Activated CD4-positive, alpha-beta T cell treated with anti-CD3 and anti-CD28 coated beads, Interleukin-2, amount 50 U/mL, for 1 hour (primary cell): ENCODE data around the gene IQSEC1.

Experiments used
- DNase-seq: peaks from one replicate; pipeline ENCODE4 v3.0.0-alpha.2; 2020

The IQSEC1 gene

DNA sequence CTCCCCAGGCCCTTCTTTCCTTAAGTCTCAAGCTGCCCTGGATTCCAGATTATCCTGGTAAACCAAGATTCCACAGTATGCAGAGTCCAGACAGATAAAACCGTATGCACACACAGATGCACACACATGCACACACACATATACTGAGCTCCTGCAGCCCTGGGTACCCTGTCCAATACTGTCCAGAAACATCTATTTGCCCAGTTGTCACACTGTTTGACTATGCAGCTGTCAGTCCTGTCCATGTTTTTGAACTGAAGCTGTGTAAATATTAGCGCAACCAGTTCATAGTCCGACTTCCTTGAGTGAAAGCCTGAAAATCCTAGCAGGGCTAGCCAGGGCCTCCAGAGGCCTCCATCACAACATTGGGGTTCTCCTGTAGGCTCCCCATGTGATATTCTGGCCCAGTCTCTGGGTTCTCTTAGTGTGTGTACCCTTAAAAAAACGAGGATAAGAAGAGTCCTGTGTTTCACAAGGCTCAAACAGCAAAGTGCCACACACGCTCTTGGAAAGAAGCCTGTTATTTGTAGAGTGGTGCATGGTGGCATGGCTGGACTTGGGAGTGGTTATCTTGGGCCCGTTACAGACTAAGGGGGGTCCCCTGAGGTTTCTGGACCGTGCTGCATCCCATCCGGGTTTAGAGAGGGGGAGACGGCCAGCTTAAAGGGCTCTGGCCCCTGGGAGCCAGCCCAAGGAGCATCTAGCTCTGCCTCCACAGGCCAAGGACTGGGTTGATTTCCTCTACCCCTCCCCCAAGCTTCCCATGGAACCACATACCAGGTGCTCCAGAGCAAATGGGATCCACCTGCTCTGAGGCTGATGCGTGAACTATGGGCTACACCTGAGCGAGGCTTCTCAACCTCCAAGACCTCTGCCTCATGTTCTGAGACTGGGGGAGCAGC is 108.3 kb downstream of the IQSEC1 start:
- no peak for DNase-seq

DNA sequence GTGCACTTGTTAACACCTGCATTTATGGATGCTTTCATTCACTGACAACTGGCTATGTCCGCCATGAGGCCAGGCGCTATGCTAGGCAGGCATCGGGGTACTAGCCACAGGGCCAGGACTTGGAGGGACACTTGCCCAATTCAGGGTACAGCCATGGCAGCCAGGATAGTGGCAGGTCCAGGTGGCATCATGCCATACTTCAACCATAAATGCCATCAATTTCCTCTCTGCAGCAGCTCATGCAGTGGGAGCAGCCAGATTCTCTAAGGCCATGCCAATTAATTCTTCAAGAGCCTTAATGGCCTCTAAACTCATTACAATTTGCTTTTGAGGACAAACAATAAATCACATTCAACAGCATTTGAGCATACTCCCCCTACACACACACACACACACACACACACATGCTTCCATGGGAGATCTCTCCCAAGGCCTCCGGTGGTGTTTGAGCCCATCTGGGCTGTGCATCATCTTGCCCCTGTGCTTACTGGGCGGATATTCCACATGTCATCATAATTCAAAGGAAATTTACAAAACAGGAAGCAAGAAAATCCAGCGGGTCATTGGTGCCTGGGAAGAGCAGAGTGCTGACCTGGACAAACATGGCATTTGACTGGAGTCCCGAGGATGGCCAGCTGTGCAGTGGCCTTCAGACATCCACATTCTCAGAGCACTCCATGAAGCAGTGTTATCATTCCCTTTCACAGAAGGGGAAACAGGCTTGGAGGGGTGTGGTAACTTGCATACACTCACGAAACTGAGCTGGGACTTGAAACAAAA is 109.1 kb downstream of the IQSEC1 start:
- no peak for DNase-seq

GRCh38 chr3:12963231-12963896 is 109.9 kb downstream of the IQSEC1 start:
- DNase-seq: no peak

GRCh38 chr3:12962292-12962691 is 110.9 kb downstream of the IQSEC1 start:
- no peak for DNase-seq

GRCh38 chr3:12961697-12962036 is 111.6 kb downstream of the IQSEC1 start:
- no peak for DNase-seq

DNA sequence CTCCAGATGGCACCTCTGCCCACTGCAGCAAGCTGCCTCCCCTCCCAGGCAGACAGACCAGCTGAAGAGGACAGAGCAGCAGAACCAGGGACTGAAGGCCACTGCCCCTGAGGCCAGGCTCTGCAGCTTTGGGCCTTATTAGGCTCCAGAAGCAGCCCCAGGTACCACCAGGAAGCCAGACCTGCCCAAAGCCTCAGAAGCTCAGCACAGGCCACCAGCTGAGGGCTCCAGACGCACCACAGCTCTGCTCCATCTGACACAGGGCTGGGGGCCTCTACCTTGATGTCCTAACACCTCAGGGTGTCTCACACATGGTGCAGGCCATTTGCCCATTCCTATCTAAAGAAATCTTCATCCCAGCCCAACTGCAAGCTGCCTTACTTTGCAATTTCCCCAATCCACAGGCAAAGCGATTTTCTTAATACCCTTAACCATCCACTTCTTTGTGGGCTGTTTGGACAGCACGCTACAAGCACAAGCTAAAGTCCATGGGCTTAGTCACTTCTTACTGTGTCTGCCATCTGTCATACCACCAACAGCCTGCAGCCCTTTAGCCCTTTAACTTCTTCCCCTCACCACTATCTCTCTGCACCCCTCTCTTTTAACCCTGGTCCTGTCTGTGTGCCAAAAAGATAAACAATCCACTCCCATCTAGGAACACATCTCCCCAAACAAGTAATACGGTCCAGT is 112.1 kb downstream of the IQSEC1 start:
- no peak for DNase-seq

- DNase-seq: no peak
Measured at GRCh38 chr3:12960497-12960896, 112.7 kb downstream of the IQSEC1 start.

DNA sequence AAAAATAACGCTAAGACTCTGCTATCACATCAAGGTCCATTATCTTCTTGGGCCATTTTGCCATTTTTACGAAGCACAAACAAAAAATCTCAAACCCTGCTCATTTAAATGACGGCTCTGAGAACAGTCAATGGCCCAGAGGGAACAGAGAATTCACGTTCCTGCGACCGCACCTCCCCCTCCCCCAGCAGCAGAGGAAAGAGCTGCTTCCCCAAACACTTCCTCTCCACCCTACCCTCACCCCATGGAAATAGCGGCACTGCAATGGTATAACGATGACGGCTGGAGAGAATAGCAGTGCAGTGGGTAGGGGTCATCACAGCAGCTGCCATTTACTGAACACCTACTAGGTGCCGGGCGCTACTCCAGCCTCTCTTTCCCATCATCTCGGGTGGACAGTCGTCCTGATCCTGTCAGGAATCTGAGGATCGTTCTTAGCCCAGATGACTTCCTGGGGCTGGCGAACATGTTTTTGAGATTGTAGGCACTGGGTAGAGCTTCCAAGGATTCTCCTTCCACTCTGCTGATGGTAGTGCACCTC is 113.3 kb downstream of the IQSEC1 start:
- DNase-seq: no peak

GRCh38 chr3:12959410-12959809 is 113.8 kb downstream of the IQSEC1 start:
- DNase-seq: no peak

- no peak for DNase-seq
Measured at GRCh38 chr3:12957824-12958792, 115.1 kb downstream of the IQSEC1 start.

DNA sequence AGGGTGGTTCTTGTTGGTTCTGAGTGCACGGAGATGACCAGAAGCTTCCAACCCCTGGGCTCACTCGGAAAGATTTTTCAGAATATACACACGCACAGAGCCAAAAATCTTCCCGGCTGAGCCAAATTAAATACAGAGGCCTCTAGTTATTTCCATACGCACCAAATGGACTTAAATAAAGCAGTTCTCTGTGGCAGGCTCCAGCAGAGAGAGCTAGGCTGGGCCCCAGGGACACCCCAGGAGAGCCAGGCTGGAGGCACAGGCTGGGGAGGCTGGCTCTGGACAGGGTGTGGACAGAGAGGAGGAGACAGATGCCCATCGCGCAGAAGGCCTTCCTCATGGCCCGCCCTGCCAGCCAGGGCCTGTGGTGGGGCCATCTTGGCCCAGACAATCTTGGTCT is 115.9 kb downstream of the IQSEC1 start:
- no peak for DNase-seq

DNA sequence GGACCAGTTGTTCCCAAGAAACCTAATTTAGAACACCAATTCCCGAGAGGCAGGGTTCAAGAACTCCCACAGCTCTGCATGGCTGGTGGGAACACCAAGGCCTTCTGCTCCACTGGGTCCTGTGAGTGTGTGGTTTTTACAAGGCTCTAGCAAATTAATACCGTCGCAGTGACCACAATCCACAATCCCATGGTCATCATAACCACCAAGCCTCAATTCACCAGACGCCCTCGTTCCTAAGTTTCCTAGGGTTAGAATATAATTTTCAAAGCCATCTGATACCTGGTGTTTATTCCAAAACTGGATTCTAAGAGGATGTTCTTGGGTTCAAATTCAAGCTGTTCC is 116.9 kb downstream of the IQSEC1 start:
- DNase-seq: no peak

DNA sequence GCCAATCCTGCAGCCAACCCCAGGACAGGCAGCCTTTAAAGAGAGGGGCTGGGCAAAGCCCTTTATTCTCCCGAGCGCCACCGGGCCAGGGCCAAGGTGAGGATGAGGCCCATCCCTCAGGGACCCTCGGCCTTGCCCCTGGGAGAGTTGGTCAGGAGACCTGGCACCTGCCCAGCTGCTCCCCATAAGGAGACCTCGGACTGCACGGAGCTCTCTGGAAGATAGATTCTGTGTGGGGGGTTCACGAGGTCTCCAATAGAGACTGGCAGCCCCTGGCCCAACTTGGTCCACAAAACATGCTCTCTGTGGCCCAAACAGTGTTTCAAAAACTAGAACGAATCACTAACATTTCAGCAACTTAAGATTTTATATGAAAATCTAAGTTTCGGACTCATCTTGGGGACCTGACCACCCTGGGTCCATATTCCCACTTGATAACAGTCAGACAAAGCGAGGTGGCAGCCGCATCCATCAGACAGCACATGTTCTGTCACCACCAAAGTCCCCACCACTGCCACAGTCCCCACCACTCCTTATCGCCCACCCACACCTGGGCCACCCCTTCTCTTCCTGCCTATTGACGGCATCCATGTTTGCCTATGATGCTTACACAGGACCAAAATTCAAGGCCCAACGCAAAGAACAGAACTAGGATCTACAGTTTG is 117.4 kb downstream of the IQSEC1 start:
- DNase-seq: no peak

GRCh38 chr3:12954891-12955650 is 118.2 kb downstream of the IQSEC1 start:
- no peak for DNase-seq

- no peak for DNase-seq
Measured at GRCh38 chr3:12954180-12954579, 119.0 kb downstream of the IQSEC1 start.

DNA sequence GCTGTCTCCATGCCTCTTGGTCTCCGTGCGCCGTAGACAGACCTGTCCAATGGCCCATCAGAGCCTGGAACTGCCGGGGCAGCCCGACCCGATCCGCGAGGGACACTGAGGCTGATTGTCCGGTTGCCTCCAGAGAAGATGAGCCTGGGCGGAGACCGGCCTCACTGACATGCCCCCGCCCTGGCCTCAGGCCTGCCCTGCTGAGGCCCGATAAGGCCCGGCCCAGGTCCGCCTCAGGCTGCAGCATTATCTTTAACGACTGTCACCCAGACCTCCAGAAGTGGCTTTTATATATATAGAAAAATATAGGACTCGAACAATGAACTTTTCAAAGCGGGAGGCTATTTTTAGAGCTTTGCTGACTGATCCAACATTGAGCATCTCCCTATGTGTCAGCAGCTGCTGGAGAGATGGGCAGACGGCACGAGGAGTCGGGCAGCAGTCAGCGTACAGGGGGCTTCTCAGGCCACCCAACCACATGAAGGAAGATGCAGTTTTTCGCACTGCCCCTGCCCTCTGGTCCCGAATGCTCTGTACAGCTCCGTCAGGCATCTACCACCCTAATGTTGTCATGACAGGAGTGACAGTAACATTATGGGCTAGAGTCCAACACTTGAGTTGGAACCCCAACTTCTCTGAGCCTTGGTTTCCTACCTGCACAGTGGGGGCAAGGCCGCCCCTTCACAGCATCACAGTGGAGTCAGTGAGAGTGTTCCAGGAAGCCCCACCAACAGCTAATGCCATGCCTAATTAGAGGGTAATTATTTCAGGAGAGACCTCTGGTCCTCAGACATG is 119.8 kb downstream of the IQSEC1 start:
- DNase-seq: no peak

DNA sequence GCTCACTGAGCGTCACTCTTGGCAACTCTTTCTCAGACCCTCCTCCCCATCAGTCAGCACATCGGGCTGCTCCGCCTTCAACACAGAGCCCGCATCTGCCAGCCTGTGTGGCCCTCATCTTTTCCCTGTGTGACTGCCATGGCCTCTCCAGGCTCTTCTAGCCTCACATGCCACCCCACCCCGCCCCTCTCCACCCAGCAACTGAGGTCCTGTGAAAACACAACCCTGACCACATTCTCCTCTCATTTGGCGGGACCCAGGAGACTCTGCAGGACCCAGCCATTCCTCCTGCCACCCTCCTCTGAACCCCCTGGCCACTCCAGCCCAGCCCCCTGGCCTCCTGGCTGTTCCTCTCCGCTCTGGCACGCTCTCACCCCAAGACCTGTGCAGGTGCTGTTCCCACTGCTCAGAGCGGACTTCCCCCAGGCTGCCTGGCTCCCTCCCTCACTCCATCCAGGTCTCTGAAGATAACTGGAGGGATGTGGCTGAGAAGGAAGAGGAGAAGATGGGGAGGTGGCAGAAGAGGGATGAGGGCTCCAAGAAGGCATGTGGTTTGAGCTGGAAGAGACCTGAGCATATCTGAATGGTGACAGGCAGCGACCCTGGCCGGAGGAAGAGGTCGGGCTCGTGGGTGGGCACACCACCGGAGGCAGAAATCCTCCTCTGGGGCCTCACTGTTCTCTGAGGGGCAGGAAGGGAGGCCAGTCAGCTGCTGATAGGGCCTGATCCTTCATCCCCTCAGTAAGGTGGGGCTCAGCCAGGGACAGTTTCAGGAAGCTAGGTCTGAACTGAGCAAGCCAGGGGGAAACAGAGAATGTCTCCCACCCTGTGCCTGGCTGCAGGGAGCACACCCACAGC is 120.7 kb downstream of the IQSEC1 start:
- DNase-seq: no peak
